H7 (cell line): ENCODE results near the gene ASAP2. TPM values are rescaled to one million over a fixed set of nuclear protein-coding genes. Genes with fewer than 3 reads are reported as not detected.

Source experiments
- DNase-seq: peaks from one replicate; pipeline ENCODE4 v3.0.0; 2012
- H3K27me3 ChIP-seq: 2 replicates; pipeline ENCODE4 v1.6.0; 2011; ENCODE audit warnings: mild to moderate bottlenecking, low read length; ENCODE audit not compliant: control insufficient read depth, insufficient read depth
- H3K36me3 ChIP-seq: replicated peaks from 2 replicates; pipeline ENCODE4 v1.5.1; 2011; ENCODE audit warnings: low read length; ENCODE audit not compliant: control insufficient read depth, insufficient read depth
- H3K4me3 ChIP-seq: 2 replicates; pipeline ENCODE4 v1.5.1; 2011; ENCODE audit warnings: low read depth, mild to moderate bottlenecking, control low read depth, low read length, moderate library complexity; ENCODE audit not compliant: insufficient read depth
- total RNA-seq: library from RNA; depleted of rRNA; stranded (reverse); fragments of >200 nt; shearing (Covaris generic); gene quantifications from 2 replicates; pipeline ENCODE4 v1.2.3, GENCODE V29; 2014

Gene ASAP2
- total RNA-seq, 1 experiment from 2014 or later = 5.2 TPM

DNA sequence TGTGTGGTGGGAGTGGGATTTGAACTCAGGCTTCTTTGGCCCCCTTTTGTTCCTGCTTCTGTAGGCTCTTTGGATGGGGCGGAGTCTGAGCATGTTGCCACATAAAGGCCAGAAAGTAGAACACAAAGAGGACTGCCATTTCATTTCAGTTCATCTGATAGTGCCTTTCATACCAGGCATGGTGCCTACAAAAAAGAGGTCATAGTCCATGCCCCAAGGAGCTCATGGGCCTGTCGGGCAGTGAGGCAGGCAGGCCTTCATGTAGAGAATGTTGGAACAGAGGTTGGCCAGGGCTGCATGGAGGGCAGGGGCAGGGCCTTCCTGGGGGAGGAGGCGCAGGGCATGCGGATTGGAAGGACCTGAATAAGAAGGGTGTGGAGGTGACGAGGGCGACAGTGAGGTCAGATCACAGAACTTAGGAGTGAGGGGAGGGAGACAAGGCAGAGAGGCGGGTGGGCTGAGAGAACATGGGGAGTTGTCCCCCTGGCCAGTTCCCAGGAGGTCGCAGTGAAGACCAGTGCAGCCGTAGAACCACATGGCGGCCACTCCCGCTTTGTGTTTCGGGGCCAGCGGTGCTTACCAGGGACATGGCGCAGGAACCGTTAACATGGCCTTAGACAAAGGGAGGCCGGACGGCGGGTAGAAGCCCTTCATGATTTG lies 167.6 kb downstream of the ASAP2 start:
- Histone ChIP-seq H3K27me3 (no peaks in the 10 kb centered on the region), H3K4me3 (no peak overlapping the region), H3K36me3 (no peaks in the 10 kb centered on the region; the same call in none of the 2 replicates)
- no peak for DNase-seq

DNA sequence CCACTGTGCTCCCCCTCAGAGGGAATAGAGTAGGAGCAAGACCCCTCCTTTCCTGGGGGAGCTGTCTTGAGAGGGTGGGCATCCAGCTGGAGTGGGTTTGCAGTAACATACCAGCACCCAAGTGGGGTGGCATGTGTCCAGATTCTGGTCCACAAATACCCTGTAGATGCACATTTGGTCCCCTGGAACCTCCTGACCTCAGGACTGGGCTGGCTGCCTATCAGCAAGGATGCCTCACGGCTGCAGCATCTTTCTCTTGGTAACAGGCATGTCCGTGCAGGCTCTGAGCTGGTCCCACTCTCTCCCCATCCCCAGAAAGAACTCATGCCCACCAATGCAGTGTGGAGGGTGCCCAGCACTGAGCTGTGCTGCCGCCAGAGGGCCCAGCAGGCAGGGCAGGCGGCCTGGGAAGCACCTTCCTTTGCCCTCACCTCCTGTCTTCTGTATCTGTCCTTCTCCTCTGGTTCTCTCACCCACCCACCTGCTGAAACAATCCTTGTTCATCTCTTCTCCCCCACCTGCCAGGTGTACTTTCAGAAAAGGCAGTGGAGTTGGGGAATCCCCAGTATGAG lies 169.3 kb downstream of the ASAP2 start:
- Histone ChIP-seq H3K4me3 (no peak overlapping the region), H3K36me3 (peaks cover 1% of the 10 kb centered on the region), H3K27me3 (no peaks in the 10 kb centered on the region)
- DNase-seq = peak; percentile 61

DNA sequence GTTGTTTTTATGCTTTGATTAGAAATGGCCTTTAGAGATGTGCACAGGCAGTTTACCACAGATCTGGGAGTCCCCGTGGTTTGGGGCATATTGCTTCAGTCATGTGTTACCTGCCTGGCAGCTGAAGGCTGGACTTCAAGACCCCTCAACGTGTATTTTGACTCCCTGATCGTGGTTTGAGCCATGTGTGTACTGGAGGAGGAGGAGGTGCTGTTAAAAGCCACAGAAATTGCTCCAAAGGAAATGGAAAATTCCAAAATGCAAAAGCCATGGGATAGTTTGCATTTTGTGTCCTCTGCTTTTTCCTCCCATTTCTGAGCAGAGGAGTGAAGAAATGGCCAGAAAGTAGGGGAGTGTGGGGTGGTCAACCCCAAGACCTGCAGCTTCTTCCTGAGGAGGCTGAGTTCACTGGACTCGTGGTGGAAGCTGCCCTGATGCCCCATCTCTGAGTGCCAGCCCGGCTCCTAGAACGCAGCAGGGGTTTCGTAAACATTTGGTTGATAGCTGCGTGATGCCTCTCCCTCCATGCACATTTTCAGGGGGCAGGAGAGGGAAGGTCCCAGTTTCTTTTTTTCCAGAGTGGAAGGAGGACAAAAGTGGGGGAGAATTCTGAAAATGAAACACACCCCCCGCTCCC lies 171.0 kb downstream of the ASAP2 start:
- peak; percentile 50 for DNase-seq
- H3K27me3 ChIP-seq = no peaks in the 10 kb centered on the region
- H3K36me3 ChIP-seq = peaks cover 1% of the 10 kb centered on the region
- H3K4me3 ChIP-seq = no peak overlapping the region

DNA sequence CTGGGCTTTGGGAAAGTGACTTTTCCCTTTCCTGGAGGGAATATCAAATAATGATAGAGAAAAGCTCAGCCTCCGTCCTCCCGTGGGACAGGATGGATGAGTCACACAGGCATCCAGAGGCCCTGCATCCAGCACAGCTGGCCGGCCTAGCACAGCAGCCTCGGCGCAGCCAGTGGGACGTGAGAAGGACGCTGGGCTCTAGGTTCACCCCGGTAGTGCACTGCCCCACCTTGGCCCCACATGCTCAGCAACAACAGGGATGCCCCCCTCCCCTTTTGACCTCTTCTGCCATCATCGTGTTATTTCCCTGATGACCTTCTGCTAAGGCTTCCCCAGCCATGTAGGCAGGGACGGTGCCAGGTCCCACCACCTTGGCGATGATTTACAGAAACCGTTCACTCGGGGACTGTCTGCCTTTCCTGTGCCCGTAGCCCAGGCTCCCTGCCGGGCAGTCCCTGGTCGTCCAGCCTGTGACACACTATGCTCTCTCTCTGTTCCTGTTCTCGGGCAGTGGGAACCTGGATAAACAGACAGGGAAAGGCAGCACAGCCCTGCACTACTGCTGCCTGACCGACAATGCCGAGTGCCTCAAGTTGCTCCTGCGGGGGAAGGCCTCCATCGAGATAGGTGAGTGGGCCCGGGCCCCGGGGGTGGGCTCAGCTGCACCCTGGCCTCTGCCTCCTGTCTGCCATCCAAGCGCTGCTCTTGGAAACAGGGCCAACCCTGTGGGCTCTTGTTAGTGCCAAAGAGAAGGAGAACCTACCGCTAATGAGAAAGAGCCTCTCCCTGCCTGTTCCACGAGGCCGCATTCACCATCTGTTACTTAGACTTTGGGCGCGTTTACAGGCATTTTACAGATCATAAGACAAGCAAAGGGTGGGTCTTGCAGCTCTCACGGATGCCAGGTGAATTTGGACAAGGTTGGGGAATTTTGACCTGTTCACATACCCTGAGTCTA lies 172.1 kb downstream of the ASAP2 start:
- Histone ChIP-seq H3K27me3 (no peaks in the 10 kb centered on the region), H3K36me3 (peaks cover 1% of the 10 kb centered on the region), H3K4me3 (no peak overlapping the region)
- peak; percentile 56 for DNase-seq

DNA sequence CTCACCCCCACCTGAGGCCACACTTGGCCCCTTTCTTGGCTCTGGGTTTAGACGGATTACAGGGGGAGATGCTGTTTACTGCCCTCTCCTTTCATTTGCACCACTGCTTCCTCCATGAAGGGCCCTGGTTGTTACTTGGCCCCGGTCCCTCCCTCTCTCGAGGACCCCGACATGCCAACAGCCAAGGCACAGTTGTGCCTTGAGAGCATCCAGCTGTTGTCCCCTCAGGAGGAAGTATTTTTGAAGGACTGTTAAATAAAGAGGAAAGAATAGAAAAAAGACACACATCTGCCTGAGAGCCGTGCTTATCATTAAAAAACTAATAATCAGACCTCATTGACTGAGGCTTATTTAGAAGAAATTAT lies 172.8 kb downstream of the ASAP2 start:
- H3K4me3 ChIP-seq = no peak overlapping the region
- no peaks in the 10 kb centered on the region for H3K27me3 ChIP-seq
- DNase-seq = no peak
- H3K36me3 ChIP-seq = peaks cover 1% of the 10 kb centered on the region

GRCh38 chr2:9380702-9381628 lies 174.4 kb downstream of the ASAP2 start:
- H3K27me3 ChIP-seq = no peaks in the 10 kb centered on the region
- DNase-seq = no peak
- H3K36me3 ChIP-seq = peaks cover 1% of the 10 kb centered on the region
- H3K4me3 ChIP-seq = no peak overlapping the region

GRCh38 chr2:9382604-9383235 lies 176.1 kb downstream of the ASAP2 start:
- peaks cover 1% of the 10 kb centered on the region for H3K36me3 ChIP-seq
- DNase-seq = no peak
- H3K27me3 ChIP-seq = no peaks in the 10 kb centered on the region
- no peak overlapping the region for H3K4me3 ChIP-seq

GRCh38 chr2:9384521-9384920 lies 177.9 kb downstream of the ASAP2 start:
- no peak overlapping the region for H3K4me3 ChIP-seq
- no peak for DNase-seq
- no peaks in the 10 kb centered on the region for H3K27me3 ChIP-seq
- peaks cover 5% of the 10 kb centered on the region for H3K36me3 ChIP-seq

DNA sequence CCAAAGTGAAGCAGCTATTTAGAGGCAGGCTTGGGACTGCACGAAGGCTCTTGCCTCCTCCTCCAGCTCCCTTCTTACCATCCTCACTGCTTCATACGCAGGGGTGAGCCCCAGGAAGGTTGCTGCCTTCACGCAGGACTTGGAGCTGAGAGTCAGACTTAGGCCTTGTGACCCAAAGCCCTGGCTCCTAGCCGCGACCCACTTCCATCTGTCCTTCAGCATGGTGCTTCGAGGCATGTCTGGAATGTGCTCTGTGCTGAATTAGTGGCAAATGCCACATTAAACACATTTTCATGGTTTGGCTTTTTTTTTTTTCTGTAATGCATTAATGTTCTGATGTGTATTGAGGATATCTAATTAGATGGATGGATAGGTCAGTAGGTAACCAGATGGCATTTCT lies 179.2 kb downstream of the ASAP2 start:
- Histone ChIP-seq H3K27me3 (no peaks in the 10 kb centered on the region), H3K36me3 (peaks cover 4% of the 10 kb centered on the region), H3K4me3 (no peak overlapping the region)
- DNase-seq = no peak

DNA sequence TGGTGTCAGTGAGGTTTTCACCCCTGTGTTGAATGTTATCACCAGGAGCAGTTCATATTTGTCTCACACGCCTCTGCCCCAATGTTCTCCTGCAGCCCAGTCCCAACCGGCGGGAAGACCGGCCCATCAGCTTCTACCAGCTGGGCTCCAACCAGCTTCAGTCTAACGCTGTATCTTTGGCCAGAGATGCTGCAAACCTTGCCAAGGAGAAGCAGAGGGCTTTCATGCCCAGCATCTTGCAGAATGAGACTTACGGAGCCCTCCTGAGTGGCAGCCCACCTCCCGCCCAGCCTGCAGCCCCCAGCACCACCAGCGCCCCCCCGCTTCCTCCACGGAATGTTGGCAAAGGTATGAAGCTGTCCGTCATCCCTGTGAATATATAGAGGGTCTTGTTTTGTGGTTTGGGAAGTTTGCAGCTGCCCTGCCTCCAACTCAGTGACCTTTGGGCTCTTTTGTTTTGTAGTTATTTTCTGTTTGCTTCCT lies 181.6 kb downstream of the ASAP2 start:
- no peak overlapping the region for H3K4me3 ChIP-seq
- no peaks in the 10 kb centered on the region for H3K27me3 ChIP-seq
- peaks cover 4% of the 10 kb centered on the region for H3K36me3 ChIP-seq
- no peak for DNase-seq

DNA sequence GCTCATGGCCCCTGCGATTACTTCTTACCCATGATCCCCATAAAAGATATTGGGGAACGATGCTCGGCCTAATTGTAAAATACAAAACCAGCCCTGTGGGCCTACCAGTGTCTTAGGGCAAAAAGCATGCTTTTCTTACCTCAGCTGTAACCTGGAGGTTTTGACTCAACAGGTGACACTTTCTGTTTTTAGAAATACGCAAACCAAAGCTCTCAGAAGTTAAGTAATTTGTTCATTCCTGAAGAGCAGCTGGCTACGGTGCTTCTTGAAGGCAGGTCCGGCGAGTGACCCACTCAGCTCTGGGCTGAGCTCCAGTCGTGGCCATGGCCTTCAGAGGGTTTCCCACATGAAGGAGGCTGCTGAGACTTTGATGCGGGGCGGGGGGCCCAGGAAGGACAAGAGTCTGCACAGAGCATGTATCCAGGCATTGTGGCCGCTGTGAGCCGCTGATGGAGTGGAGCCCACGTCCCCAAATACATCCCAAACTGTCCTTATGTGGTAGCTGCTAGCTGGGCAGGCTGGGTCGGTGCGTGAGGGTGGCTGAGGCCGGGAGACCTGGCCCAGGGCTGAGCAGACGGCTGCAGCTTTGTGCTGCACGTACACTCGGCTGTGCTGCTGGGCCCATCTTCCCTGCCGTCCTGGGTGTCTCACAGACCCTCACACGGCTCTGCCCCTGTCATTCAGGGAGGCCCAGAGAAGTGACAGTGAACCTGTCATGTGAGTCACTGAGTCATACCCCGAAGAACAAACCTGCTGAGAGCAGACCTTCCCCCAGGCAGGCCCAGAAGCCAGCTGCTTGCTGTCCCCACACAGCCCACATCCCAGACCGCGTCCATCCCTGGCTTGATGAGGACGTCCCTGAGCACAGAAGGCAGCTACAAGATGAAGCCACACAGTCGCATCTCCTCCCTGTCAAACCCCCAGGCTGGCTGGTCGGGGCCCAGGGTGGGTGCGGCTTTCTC lies 182.6 kb downstream of the ASAP2 start:
- DNase-seq = no peak
- Histone ChIP-seq H3K4me3 (no peak overlapping the region), H3K27me3 (no peaks in the 10 kb centered on the region), H3K36me3 (peaks cover 4% of the 10 kb centered on the region)

DNA sequence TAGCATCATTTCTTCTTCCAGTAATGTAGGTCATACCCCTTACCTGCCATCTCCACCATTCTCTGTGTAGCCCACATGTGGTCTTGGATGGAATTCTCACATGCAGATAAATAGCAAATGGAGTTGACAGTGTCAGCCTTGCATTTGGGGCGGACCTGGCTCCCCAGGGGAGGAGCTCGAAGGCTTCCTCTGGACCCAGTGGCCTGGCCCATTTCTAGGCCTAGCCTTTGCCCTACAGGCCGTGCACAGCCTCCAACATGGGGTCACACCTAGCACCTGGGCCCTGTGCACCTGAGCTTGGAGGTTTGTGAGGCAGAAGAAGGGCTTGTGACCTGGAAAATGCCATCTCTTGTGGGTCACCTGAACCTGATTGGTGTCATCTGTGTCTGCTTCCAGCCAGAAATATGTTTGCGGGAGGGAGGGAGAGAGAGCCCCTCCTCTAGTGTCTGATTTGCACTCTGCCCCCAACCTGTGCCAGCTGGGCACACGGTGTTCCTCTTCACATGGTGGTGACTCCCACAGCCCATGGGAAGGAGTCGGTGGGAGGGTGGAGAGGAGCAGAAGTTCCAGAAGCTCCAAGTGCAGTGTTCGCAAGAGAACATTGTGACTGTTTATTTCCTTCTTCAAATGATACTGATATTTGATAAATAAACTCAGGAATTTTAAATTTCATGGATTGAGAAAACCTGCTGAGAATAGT lies 183.7 kb downstream of the ASAP2 start:
- no peak for DNase-seq
- Histone ChIP-seq H3K4me3 (no peak overlapping the region), H3K36me3 (peaks cover 6% of the 10 kb centered on the region), H3K27me3 (no peaks in the 10 kb centered on the region)
